HepG2 (cell line): ENCODE results near the gene TSPAN18. TPM values are rescaled to one million over a fixed set of nuclear protein-coding genes. Genes with fewer than 3 reads are reported as not detected.

Experiments used
- ATAC-seq: fragments of 200-7000 bp; cut with Tn5 transposase; 3 replicates; pipeline ENCODE4 v1.9.1; 2020; ENCODE audit warnings: mild to moderate bottlenecking, moderate library complexity
- BruUV-seq: library from RNA; stranded (reverse); fragments of 400-500 nt; replicated peaks from 2 replicates; lab custom pipeline; 2021; lab: Mats Ljungman, UMichigan
- CTCF ChIA-PET: fragments of 300-600 bp; formaldehyde crosslinking; extraction: SDS; loops from one replicate; lab custom pipeline; 2021; ENCODE audit warnings: low total read pairs, inconsistent platforms, low intra/inter-chr PET ratio; lab: Yijun Ruan, JAX
- POLR2A ChIA-PET: fragments of 350-600 bp; sonication (Branson Sonifier 250); formaldehyde crosslinking; loops from one replicate; lab custom pipeline; 2020; ENCODE audit warnings: antibody characterized with exemption, inconsistent platforms; lab: Yijun Ruan, JAX
- DNase-seq: peaks from one replicate; pipeline ENCODE4 v3.0.0-alpha.2; 2015; ENCODE audit warnings: low spot score
- FAIRE-seq: peaks from 3 replicates; lab custom pipeline; 2011; peaks lifted over from hg19 to GRCh38; lab: Jason Lieb, UNC
- H2AFZ ChIP-seq: one replicate; pipeline ENCODE4 v1.6.1; 2011; ENCODE audit warnings: low read length, inconsistent platforms
- H3K27ac ChIP-seq: fragments of 300-600 bp; 3 replicates; pipeline ENCODE4 v1.8.0; 2011; ENCODE audit warnings: mixed run types, mild to moderate bottlenecking, mixed read lengths, low read length, inconsistent platforms; ENCODE audit not compliant: insufficient read depth; ENCODE audit errors: extremely low read length
- H3K27me3 ChIP-seq, 2 experiments: fragments of 200-600 bp in 1 of 2; 2 replicates in 1 of 2; 3 replicates in 1 of 2; pipeline versions ENCODE4 v1.6.0 to v1.8.0; 2011; ENCODE audit warnings: low read length in 2 of 2, mild to moderate bottlenecking in 2 of 2, moderate library complexity in 2 of 2, inconsistent platforms in 1 of 2; ENCODE audit not compliant: insufficient read depth in 2 of 2, control insufficient read depth in 1 of 2
- H3K36me3 ChIP-seq, 2 experiments: fragments of 200-600 bp in 1 of 2; replicated peaks in 1 of 2; 2 replicates in 1 of 2; 3 replicates in 1 of 2; pipeline versions ENCODE4 v1.5.1 to v1.8.0; 2011; ENCODE audit warnings: low read length in 2 of 2, inconsistent platforms in 1 of 2; ENCODE audit not compliant: insufficient read depth in 2 of 2, control insufficient read depth in 1 of 2
- H3K4me1 ChIP-seq: 2 replicates; pipeline ENCODE4 v1.5.1; 2012; ENCODE audit warnings: low read length, inconsistent platforms; ENCODE audit not compliant: insufficient read depth
- H3K4me2 ChIP-seq: 2 replicates; pipeline ENCODE4 v1.6.0; 2011; ENCODE audit warnings: low read depth, low read length, inconsistent platforms
- H3K4me3 ChIP-seq, 3 experiments: fragments of 200-600 bp in 1 of 3; sonication (generic), shearing (Covaris generic) in 1 of 3; replicated peaks in 1 of 3; 2 replicates each; pipeline ENCODE4 v1.5.1; 2011 to 2016; ENCODE audit warnings: low read length in 3 of 3, inconsistent platforms in 2 of 3, low read depth in 2 of 3, mild to moderate bottlenecking in 2 of 3, control low read depth in 1 of 3, mixed read lengths in 1 of 3; ENCODE audit not compliant: insufficient read depth in 1 of 3
- H3K79me2 ChIP-seq: one replicate; pipeline ENCODE4 v1.6.1; 2011; ENCODE audit warnings: low read length, inconsistent platforms; ENCODE audit not compliant: insufficient read depth
- H3K9ac ChIP-seq: 2 replicates; pipeline ENCODE4 v1.6.0; 2011; ENCODE audit warnings: mild to moderate bottlenecking, low read depth, low read length, inconsistent platforms; ENCODE audit not compliant: insufficient read depth
- H3K9me3 ChIP-seq: 2 replicates; pipeline ENCODE4 v1.5.1; 2012; ENCODE audit warnings: mild to moderate bottlenecking, low read length
- H4K20me1 ChIP-seq: 2 replicates; pipeline ENCODE4 v1.6.0; 2011; ENCODE audit warnings: inconsistent platforms, mild to moderate bottlenecking, low read length, moderate library complexity; ENCODE audit not compliant: insufficient read depth
- RBFOX2 ChIP-seq: fragments of 200-400 bp; formaldehyde crosslinking; IDR thresholded peaks from 2 replicates; pipeline ENCODE4 v1.6.1; 2017; ENCODE audit warnings: low read depth, mild to moderate bottlenecking, low read length
- ZNF547 ChIP-seq: sonication (generic); formaldehyde crosslinking; IDR thresholded peaks from 2 replicates; pipeline ENCODE4 v1.5.1; 2020; ENCODE audit warnings: mild to moderate bottlenecking, missing genetic modification reagents
- ZNF747 ChIP-seq: sonication (generic); formaldehyde crosslinking; IDR thresholded peaks from 2 replicates; pipeline ENCODE4 v1.8.1; 2023; ENCODE audit warnings: missing genetic modification reagents, mild to moderate bottlenecking, borderline replicate concordance
- WGBS: methylation state at CpG from one replicate; pipeline ENCODE4 v1.1.6; 2017; ENCODE audit warnings: low lambda C conversion rate; 5-methylcytosine and 5-hydroxymethylcytosine counted together
- in situ Hi-C: cut with HindIII; loops from 2 replicates; pipeline ENCODE4 v1.10.0; 2017; ENCODE audit warnings: low pct_unique_long_range_greater_than_20kb; ENCODE audit not compliant: extremely low pct_ligation_motif_present
- intact Hi-C: fragments of 100-400 bp; cut with micrococcal nuclease; formaldehyde crosslinking; loops from one replicate; pipeline ENCODE4 v1.10.0; 2022; ENCODE audit not compliant: unreplicated experiment
- polyA plus RNA-seq, 8 experiments: library from polyadenylated mRNA; depleted of rRNA in 3 of 8; stranded (reverse) in 7 of 8; unstranded in 1 of 8; fragments of >200 nt; fragmentation: Illumina TruSeq in 4 of 8; extraction: Trizol in 4 of 8; gene quantifications; 2 replicates each; pipeline versions ENCODE4 v1.2.1 to v1.2.3, GENCODE V29; 2011 to 2016; ENCODE audit warnings: low read depth in 4 of 8, missing spikeins in 1 of 8, mixed read lengths in 1 of 8; ENCODE audit not compliant: insufficient read depth in 1 of 8
- total RNA-seq, 5 experiments: library from RNA; depleted of rRNA; stranded (reverse); fragments of >200 nt; fragmentation: Illumina TruSeq; extraction: Trizol; gene quantifications; 2 replicates each; pipeline ENCODE4 v1.2.3, GENCODE V29; 2016; ENCODE audit warnings: low read depth in 1 of 5
- TF ChIP-seq, protein P1 (sequence below): sonication (generic); formaldehyde crosslinking; IDR thresholded peaks from 2 replicates; pipeline ENCODE4 v1.5.1; 2020; ENCODE audit warnings: mild to moderate bottlenecking, missing genetic modification reagents, borderline replicate concordance

TSPAN18 gene
- total and polyA plus RNA-seq, 2 of the 13 experiments (the other 11 are each of a cell fraction or from before 2014, with no cell fraction given) = not detected

DNA sequence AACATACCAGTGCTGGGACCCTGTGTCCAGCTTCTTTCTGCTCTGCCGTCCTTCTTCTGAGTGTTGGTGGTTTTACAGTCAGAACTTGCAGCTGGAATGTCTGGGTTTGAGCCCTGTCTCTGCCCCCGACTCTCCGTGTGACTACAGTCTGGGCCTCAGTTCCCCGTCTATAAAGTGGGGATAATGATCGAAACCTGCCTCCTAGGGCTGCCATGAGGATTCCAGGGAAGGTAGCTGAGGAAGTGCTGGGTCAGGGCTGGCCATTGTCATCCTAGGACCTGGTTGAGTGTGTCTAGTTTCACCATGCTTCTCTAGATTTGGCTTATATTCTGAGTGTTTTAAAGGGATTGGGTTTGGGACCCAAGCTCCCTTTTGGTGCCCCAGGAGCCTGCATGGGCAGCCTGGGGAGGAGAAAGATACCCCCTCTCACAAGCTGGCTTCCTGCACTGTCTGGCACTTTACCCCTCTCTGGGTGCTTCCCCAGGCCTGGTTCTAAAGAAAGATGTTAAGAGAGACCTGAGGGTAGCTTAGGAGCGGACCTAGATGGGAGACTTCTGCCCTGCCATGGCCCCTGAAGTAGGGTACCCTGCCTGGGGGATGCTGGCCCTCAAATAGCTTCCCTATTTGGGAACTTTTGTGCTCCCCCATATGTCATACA lies 49.9 kb downstream of the TSPAN18 start:
- no TSS peak for BruUV-seq
- in situ Hi-C loops (no loop called here), intact Hi-C loops (loop anchor here (5.0 kb wide), 1 partner anchor 154 kb away; no protein-coding TSS in a partner anchor)
- CTCF ChIA-PET = no interaction called here
- no peak overlapping the region for H2AFZ ChIP-seq
- POLR2A ChIA-PET = no interaction called here
- H3K27me3 ChIP-seq = no peaks in the 10 kb centered on the region
- no peak for DNase-seq
- no peaks in the 10 kb centered on the region for H3K79me2 ChIP-seq
- no peak for TF ChIP-seq ZNF547 (CRISPR knock-in tag)
- TF ChIP-seq, protein P1, sequence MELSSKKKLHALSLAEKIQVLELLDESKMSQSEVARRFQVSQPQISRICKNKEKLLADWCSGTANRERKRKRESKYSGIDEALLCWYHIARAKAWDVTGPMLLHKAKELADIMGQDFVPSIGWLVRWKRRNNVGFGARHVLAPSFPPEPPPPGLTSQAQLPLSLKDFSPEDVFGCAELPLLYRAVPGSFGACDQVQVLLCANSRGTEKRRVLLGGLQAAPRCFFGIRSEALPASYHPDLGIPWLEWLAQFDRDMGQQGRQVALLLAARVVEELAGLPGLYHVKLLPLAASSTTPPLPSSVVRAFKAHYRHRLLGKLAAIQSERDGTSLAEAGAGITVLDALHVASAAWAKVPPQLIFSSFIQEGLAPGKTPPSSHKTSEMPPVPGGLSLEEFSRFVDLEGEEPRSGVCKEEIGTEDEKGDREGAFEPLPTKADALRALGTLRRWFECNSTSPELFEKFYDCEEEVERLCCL (CRISPR knock-in tag) = no peak
- TF ChIP-seq RBFOX2 = no peak
- no peak for TF ChIP-seq ZNF747
- ATAC-seq = no peak
- no peaks in the 10 kb centered on the region for H4K20me1 ChIP-seq
- FAIRE-seq = no peak
- 15% methylated on average over 6 of the region's 6 CpGs for WGBS
- no peak overlapping the region for H3K4me3 ChIP-seq
- no peak overlapping the region for H3K4me2 ChIP-seq
- H3K27ac ChIP-seq = no peak overlapping the region
- no peaks in the 10 kb centered on the region for H3K36me3 ChIP-seq
- no peaks in the 10 kb centered on the region for H3K4me1 ChIP-seq
- no peak overlapping the region for H3K9ac ChIP-seq
- no peaks in the 10 kb centered on the region for H3K9me3 ChIP-seq
